GM23338 (cell line): ENCODE data around the gene SPART. TPM values are rescaled to one million over a fixed set of nuclear protein-coding genes. Genes with fewer than 3 reads are reported as not detected.
A peak's percentile ranks its signal among the peaks of the same experiment; 100 is the strongest.
"Not testable (repeated sequence)": the region's sequence is repeated elsewhere in the genome, so short reads cannot be mapped to it uniquely, and the experiment has no call there.

ENCODE experiments used
- ATAC-seq: fragments of 200-7000 bp; cut with Tn5 transposase; 3 replicates; pipeline ENCODE4 v1.9.1; 2020
- DNase-seq: peaks from one replicate; pipeline ENCODE4 v3.0.0-alpha.2; 2015; ENCODE audit warnings: low spot score
- H2AFZ ChIP-seq: fragments of 200-600 bp; sonication (generic); 2 replicates; pipeline ENCODE4 v1.8.0; 2016; ENCODE audit warnings: antibody characterized with exemption, mild to moderate bottlenecking, moderate library complexity
- H3F3A ChIP-seq: fragments of 200-600 bp; sonication (generic); replicated peaks from 2 replicates; pipeline ENCODE4 v1.8.0; 2017; ENCODE audit warnings: antibody characterized with exemption, mixed run types, low read depth
- H3K27ac ChIP-seq: fragments of 200-600 bp; sonication (generic); 2 replicates; pipeline ENCODE4 v1.6.1; 2016; ENCODE audit warnings: low read depth
- H3K27me3 ChIP-seq: fragments of 200-600 bp; sonication (generic); 2 replicates; pipeline ENCODE4 v1.8.0; 2016; ENCODE audit warnings: mild to moderate bottlenecking, mixed run types, moderate library complexity; ENCODE audit not compliant: insufficient read depth
- H3K36me3 ChIP-seq: fragments of 200-600 bp; sonication (generic); 2 replicates; pipeline ENCODE4 v1.8.0; 2016; ENCODE audit warnings: mild to moderate bottlenecking; ENCODE audit not compliant: insufficient read depth
- H3K4me1 ChIP-seq: fragments of 200-600 bp; sonication (generic); 2 replicates; pipeline ENCODE4 v1.8.0; 2016; ENCODE audit warnings: mild to moderate bottlenecking, moderate library complexity; ENCODE audit not compliant: insufficient read depth
- H3K4me2 ChIP-seq: fragments of 200-600 bp; sonication (generic); 2 replicates; pipeline ENCODE4 v1.7.1; 2017; ENCODE audit warnings: mixed run types
- H3K4me3 ChIP-seq: fragments of 200-600 bp; sonication (generic); 2 replicates; pipeline ENCODE4 v1.6.1; 2016; ENCODE audit warnings: mixed run types
- H3K79me2 ChIP-seq: fragments of 200-600 bp; sonication (generic); replicated peaks from 2 replicates; pipeline ENCODE4 v1.8.0; 2017; ENCODE audit warnings: mild to moderate bottlenecking; ENCODE audit not compliant: insufficient read depth
- H3K9me2 ChIP-seq: fragments of 200-600 bp; sonication (generic); 2 replicates; pipeline ENCODE4 v1.8.0; 2017; ENCODE audit not compliant: insufficient read depth
- H4K20me1 ChIP-seq: fragments of 200-600 bp; sonication (generic); replicated peaks from 2 replicates; pipeline ENCODE4 v1.8.0; 2017; ENCODE audit warnings: mild to moderate bottlenecking; ENCODE audit not compliant: insufficient read depth
- H3K27ac Mint-ChIP-seq: 2 replicates; pipeline ENCODE4 v1.8.0; 2020; ENCODE audit warnings: inconsistent platforms, mild to moderate bottlenecking, moderate library complexity, mixed read lengths
- H3K27me3 Mint-ChIP-seq: 3 replicates; pipeline ENCODE4 v1.8.0; 2022; ENCODE audit warnings: low read depth, mild to moderate bottlenecking, moderate library complexity, mixed read lengths, inconsistent platforms; ENCODE audit not compliant: insufficient read depth, poor library complexity
- H3K36me3 Mint-ChIP-seq: 3 replicates; pipeline ENCODE4 v1.8.0; 2021; ENCODE audit warnings: low read depth, mild to moderate bottlenecking, inconsistent platforms, moderate library complexity, mixed read lengths
- H3K4me1 Mint-ChIP-seq: 3 replicates; pipeline ENCODE4 v1.8.0; 2020; ENCODE audit warnings: mild to moderate bottlenecking, inconsistent platforms, mixed read lengths
- H3K4me3 Mint-ChIP-seq: 3 replicates; pipeline ENCODE4 v1.8.0; 2021; ENCODE audit warnings: moderate library complexity, mild to moderate bottlenecking, inconsistent platforms, mixed read lengths
- H3K9me3 Mint-ChIP-seq: 3 replicates; pipeline ENCODE4 v1.8.0; 2020; ENCODE audit warnings: moderate library complexity, mild to moderate bottlenecking, inconsistent platforms, mixed read lengths
- CREB1 ChIP-seq: fragments of 250-450 bp; sonication (Bioruptor Pico); IDR thresholded peaks from 2 replicates; pipeline ENCODE4 v1.5.0; 2020; ENCODE audit warnings: low read depth, mild to moderate bottlenecking, moderate library complexity
- EZH2 ChIP-seq: fragments of 200-600 bp; sonication (generic); IDR thresholded peaks from one replicate; pipeline ENCODE4 v1.8.0; 2017; ENCODE audit warnings: antibody characterized with exemption, mild to moderate bottlenecking, low read depth; ENCODE audit not compliant: unreplicated experiment
- EZH2phosphoT487 ChIP-seq: fragments of 200-600 bp; sonication (generic); IDR thresholded peaks from one replicate; pipeline ENCODE4 v1.8.1; 2018; ENCODE audit warnings: antibody characterized with exemption; ENCODE audit not compliant: unreplicated experiment
- JUNB ChIP-seq: IDR thresholded peaks from one replicate; pipeline ENCODE4 v1.6.1; 2016; ENCODE audit warnings: antibody characterized with exemption; ENCODE audit not compliant: unreplicated experiment
- NANOG ChIP-seq: IDR thresholded peaks from 2 replicates; pipeline ENCODE4 v1.6.1; 2016; ENCODE audit warnings: antibody characterized with exemption, borderline replicate concordance
- STAT1 ChIP-seq: IDR thresholded peaks from one replicate; pipeline ENCODE4 v1.6.1; 2016; ENCODE audit warnings: antibody characterized with exemption; ENCODE audit not compliant: unreplicated experiment
- ZNF114 ChIP-seq: fragments of 250-450 bp; sonication (Bioruptor Pico); IDR thresholded peaks from 2 replicates; pipeline ENCODE4 v1.5.0; 2020; ENCODE audit warnings: mild to moderate bottlenecking, moderate library complexity
- ZNF331 ChIP-seq: fragments of 250-450 bp; sonication (Bioruptor Pico); IDR thresholded peaks from 2 replicates; pipeline ENCODE4 v1.5.0; 2020; ENCODE audit warnings: low read depth, mild to moderate bottlenecking, moderate library complexity
- polyA plus RNA-seq: library from polyadenylated mRNA; unstranded; fragments of >200 nt; fragmentation: Nextera tagmentation; extraction: Ambion mirVana; gene quantifications from 2 replicates; pipeline ENCODE4 v1.2.1, GENCODE V29; 2016
- total RNA-seq: library from RNA; depleted of rRNA; stranded (reverse); fragments of >200 nt; shearing (Covaris generic); gene quantifications from 2 replicates; pipeline ENCODE4 v1.2.3, GENCODE V29; 2014
- TF ChIP-seq, protein P1 (sequence below): IDR thresholded peaks from 2 replicates; pipeline ENCODE4 v1.6.1; 2016; ENCODE audit warnings: antibody characterized with exemption
- TF ChIP-seq, protein P2 (sequence below): IDR thresholded peaks from one replicate; pipeline ENCODE4 v1.6.1; 2018; ENCODE audit warnings: antibody characterized with exemption; ENCODE audit not compliant: unreplicated experiment

The SPART gene
- total and polyA plus RNA-seq, 2 experiments from 2014 or later: 109 to 116 TPM

DNA sequence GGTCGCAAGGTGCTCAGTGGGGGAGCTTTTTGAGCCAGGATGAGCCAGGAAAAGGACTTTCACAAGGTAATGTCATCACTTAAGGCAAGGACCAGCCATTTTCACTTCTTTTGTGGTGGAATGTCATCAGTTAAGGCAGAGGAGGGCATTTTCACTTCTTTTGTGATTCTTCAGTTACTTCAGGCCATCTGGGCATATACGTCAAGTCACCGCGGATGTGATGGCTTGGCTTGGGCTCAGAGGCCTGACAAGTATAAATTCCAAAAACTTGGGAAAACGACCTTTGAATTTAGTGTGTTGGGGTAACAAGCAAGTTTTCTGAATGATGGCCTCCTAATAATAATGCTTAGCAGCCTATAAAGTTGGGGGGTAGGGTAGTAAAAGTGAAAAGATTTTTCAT, 21.3 kb downstream of the SPART start:
- Histone ChIP-seq H3K27ac (peak overlapping the region; percentile 100), H3K4me2 (peak overlapping the region; percentile 53; the same call in 1 of the 2 replicates), H3K79me2 (peaks cover 12% of the 10 kb centered on the region), H3K4me1 (peaks cover 55% of the 10 kb centered on the region), H3K36me3 (peaks cover 13% of the 10 kb centered on the region; the same call in 1 of the 2 replicates)
- not testable (repeated sequence) for H2AFZ ChIP-seq, H3K4me3 Mint-ChIP-seq, H3K27me3 ChIP-seq, H4K20me1 ChIP-seq, ATAC-seq, H3K4me3 ChIP-seq, H3K27me3 Mint-ChIP-seq, H3K9me3 Mint-ChIP-seq, H3K9me2 ChIP-seq, H3F3A ChIP-seq
- peaks cover 36% of the 10 kb centered on the region for H3K4me1 Mint-ChIP-seq
- DNase-seq: peak; percentile 39
- H3K36me3 Mint-ChIP-seq: peaks cover 64% of the 10 kb centered on the region
- H3K27ac Mint-ChIP-seq: peak overlapping the region; percentile 52
- peak; percentile 31; the same call in 1 of the 2 replicates for TF ChIP-seq NANOG

DNA sequence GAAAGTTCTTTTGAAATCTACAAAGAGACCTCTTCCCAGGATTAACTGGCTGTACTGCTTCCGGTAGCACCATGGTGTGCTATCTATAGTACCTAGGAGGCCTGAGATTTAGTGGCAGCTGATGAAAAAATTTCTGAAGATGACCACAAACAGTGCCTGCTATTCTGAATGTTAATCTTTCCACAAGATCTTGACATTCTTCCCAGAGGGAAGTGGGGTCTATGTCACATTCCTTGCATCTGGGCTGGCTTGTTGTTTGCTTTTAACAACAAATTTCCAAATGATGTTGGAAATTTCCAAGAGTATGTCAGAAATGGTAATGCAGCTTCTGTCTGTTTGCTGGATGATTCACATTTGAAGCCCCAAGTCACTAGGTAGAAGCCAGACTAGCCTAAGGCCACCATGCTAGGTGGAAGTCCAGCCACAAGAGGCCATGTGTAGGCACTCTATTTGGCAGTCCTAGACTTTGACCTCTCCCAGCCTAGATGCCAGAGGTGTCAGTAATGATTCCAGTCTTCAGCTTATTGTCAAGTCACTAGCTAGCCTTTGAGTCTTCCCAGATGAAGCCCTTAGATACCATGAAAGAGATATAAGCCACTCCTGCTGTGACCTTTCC, 22.1 kb downstream of the SPART start:
- H4K20me1 ChIP-seq: no peaks in the 10 kb centered on the region
- H3F3A ChIP-seq: 0 out of 2 replicates have a peak, but pooled peaks cover 4% of the 10 kb centered on the region
- no peaks in the 10 kb centered on the region for H3K27me3 ChIP-seq
- peak; percentile 48; the same call in 2 of the 3 replicates for ATAC-seq
- DNase-seq: no peak
- H3K9me2 ChIP-seq: peaks cover 3% of the 10 kb centered on the region; the same call in 1 of the 2 replicates
- H3K4me1 ChIP-seq: peaks cover 55% of the 10 kb centered on the region
- H3K79me2 ChIP-seq: peaks cover 7% of the 10 kb centered on the region
- H2AFZ ChIP-seq: no peak overlapping the region
- H3K36me3 ChIP-seq: peaks cover 11% of the 10 kb centered on the region; the same call in 1 of the 2 replicates
- no peak overlapping the region for H3K4me3 Mint-ChIP-seq
- H3K27ac ChIP-seq: peak overlapping the region; percentile 100
- H3K4me1 Mint-ChIP-seq: peaks cover 36% of the 10 kb centered on the region
- H3K27ac Mint-ChIP-seq: peak overlapping the region; percentile 29; the same call in 1 of the 2 replicates
- H3K9me3 Mint-ChIP-seq: peaks cover 7% of the 10 kb centered on the region
- H3K27me3 Mint-ChIP-seq: peaks cover 8% of the 10 kb centered on the region
- H3K4me3 ChIP-seq: no peak overlapping the region
- TF ChIP-seq STAT1 (no peak), ZNF331 (CRISPR knock-in tag) (no peak), ZNF114 (CRISPR knock-in tag) (no peak), EZH2phosphoT487 (no peak), NANOG (no peak), EZH2 (no peak), JUNB (no peak), CREB1 (CRISPR knock-in tag) (no peak)
- TF ChIP-seq, protein P1, sequence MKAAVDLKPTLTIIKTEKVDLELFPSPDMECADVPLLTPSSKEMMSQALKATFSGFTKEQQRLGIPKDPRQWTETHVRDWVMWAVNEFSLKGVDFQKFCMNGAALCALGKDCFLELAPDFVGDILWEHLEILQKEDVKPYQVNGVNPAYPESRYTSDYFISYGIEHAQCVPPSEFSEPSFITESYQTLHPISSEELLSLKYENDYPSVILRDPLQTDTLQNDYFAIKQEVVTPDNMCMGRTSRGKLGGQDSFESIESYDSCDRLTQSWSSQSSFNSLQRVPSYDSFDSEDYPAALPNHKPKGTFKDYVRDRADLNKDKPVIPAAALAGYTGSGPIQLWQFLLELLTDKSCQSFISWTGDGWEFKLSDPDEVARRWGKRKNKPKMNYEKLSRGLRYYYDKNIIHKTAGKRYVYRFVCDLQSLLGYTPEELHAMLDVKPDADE: no peak
- TF ChIP-seq, protein P2, sequence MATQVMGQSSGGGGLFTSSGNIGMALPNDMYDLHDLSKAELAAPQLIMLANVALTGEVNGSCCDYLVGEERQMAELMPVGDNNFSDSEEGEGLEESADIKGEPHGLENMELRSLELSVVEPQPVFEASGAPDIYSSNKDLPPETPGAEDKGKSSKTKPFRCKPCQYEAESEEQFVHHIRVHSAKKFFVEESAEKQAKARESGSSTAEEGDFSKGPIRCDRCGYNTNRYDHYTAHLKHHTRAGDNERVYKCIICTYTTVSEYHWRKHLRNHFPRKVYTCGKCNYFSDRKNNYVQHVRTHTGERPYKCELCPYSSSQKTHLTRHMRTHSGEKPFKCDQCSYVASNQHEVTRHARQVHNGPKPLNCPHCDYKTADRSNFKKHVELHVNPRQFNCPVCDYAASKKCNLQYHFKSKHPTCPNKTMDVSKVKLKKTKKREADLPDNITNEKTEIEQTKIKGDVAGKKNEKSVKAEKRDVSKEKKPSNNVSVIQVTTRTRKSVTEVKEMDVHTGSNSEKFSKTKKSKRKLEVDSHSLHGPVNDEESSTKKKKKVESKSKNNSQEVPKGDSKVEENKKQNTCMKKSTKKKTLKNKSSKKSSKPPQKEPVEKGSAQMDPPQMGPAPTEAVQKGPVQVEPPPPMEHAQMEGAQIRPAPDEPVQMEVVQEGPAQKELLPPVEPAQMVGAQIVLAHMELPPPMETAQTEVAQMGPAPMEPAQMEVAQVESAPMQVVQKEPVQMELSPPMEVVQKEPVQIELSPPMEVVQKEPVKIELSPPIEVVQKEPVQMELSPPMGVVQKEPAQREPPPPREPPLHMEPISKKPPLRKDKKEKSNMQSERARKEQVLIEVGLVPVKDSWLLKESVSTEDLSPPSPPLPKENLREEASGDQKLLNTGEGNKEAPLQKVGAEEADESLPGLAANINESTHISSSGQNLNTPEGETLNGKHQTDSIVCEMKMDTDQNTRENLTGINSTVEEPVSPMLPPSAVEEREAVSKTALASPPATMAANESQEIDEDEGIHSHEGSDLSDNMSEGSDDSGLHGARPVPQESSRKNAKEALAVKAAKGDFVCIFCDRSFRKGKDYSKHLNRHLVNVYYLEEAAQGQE: no peak
- H3K4me2 ChIP-seq: peak overlapping the region; percentile 23; the same call in 1 of the 2 replicates
- peaks cover 68% of the 10 kb centered on the region for H3K36me3 Mint-ChIP-seq
